ENCODE data around the gene NRXN3.
A peak's percentile ranks its signal among the peaks of the same experiment; 100 is the strongest.

The NRXN3 gene

GRCh38 chr14:78989221-78989620 lies 819.0 kb downstream of the NRXN3 start:
- POLR2A ChIA-PET: no interaction called here
- no peak for DNase-seq (ENCODE audit: extremely low spot score)
- TF ChIP-seq, protein P1, sequence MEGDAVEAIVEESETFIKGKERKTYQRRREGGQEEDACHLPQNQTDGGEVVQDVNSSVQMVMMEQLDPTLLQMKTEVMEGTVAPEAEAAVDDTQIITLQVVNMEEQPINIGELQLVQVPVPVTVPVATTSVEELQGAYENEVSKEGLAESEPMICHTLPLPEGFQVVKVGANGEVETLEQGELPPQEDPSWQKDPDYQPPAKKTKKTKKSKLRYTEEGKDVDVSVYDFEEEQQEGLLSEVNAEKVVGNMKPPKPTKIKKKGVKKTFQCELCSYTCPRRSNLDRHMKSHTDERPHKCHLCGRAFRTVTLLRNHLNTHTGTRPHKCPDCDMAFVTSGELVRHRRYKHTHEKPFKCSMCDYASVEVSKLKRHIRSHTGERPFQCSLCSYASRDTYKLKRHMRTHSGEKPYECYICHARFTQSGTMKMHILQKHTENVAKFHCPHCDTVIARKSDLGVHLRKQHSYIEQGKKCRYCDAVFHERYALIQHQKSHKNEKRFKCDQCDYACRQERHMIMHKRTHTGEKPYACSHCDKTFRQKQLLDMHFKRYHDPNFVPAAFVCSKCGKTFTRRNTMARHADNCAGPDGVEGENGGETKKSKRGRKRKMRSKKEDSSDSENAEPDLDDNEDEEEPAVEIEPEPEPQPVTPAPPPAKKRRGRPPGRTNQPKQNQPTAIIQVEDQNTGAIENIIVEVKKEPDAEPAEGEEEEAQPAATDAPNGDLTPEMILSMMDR (IDR thresholded peaks at IDR 0.05; ENCODE audit: control extremely low read depth, extremely low read depth, low read depth, missing control alignments): no peak
- CTCF ChIA-PET: no interaction called here

- ChIA-PET POLR2A (no interaction called here), CTCF (no interaction called here)
- TF ChIP-seq, protein P1 (IDR thresholded peaks at IDR 0.05; ENCODE audit: control extremely low read depth, extremely low read depth, low read depth, missing control alignments): no peak
- no peak for DNase-seq (ENCODE audit: extremely low spot score)
Observed at GRCh38 chr14:78992867-78993266, 822.7 kb downstream of the NRXN3 start.

DNA sequence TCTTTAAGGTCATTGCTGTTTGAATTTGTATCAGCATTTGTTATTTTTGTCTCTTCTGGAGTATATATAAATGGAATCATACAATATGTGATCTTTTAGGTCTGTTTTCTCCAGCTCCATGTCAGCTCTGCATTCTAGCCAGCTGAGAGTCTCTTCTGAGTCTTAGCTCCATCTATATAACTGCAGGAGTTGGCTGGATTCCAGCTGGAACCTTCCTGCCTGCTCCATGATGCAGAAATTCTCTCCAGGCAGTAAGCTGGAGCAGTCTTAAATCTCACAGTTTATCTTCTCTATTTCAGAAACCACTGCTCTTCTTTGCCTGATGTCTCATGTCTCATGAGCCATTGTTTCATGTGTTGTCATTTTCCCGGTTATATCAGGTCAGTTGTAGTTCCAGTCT lies 827.6 kb downstream of the NRXN3 start:
- TF ChIP-seq, protein P1 (IDR thresholded peaks at IDR 0.05; ENCODE audit: control extremely low read depth, extremely low read depth, low read depth, missing control alignments): no peak
- CTCF ChIA-PET: interaction anchor here (1.5 kb wide), 1 partner anchor 10 kb away, joined by 4 read pairs; no protein-coding TSS in a partner anchor
- DNase-seq (ENCODE audit: extremely low spot score): no peak
- POLR2A ChIA-PET: no interaction called here

GRCh38 chr14:79009286-79009685 lies 839.1 kb downstream of the NRXN3 start:
- POLR2A ChIA-PET: no interaction called here
- CTCF ChIA-PET: interaction anchor here (1.0 kb wide), 1 partner anchor 49 kb away, joined by 3 read pairs; no protein-coding TSS in a partner anchor
- TF ChIP-seq, protein P1 (IDR thresholded peaks at IDR 0.05; ENCODE audit: control extremely low read depth, extremely low read depth, low read depth, missing control alignments): no peak
- DNase-seq (ENCODE audit: extremely low spot score): no peak

DNA sequence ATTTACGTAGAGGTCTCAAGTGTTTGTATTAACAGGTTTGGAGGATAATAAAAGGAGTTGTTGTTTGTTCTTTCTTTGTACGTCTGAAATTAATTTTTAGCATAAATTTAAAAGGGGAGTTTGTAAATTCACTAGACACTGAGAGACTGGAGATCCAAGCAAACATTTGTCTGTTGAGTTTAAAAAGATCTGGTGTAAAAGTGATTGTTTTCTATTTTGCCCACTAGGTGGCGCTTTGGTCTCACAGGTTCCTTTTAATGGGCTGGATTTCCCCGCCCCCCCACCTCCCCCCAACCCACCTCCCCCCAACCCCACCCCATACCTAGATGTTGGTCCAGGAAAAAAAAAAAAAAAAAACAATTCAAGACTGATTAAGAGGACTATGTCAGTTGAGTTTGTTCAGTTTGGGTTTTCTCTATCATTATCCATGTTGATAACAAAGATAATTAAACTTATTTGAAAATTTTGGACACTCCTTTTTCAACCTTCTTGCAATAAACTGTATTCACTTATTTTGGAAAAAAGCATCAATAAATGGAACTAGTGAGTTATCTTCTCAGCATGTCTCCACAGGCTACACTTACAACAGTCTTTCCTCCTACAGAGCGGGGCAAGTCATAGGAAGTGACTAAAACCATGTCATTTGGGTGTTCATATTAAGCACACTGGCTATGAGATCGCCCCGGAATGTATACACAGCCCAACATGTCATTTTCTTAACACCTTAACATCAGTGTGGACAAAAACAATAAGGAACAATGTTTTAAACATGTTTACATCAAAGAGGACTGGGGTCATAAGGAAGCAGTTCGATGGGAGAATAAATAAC lies 841.1 kb downstream of the NRXN3 start:
- CTCF ChIA-PET: no interaction called here
- TF ChIP-seq, protein P1 (IDR thresholded peaks at IDR 0.05; ENCODE audit: control extremely low read depth, extremely low read depth, low read depth, missing control alignments): peak; percentile 33
- POLR2A ChIA-PET: no interaction called here
- peak; percentile 20 for DNase-seq (ENCODE audit: extremely low spot score)

- CTCF ChIA-PET: interaction anchor here (1.5 kb wide), 1 partner anchor 13 kb away, joined by 5 read pairs; no protein-coding TSS in a partner anchor
- no peak for DNase-seq (ENCODE audit: extremely low spot score)
- POLR2A ChIA-PET: no interaction called here
- TF ChIP-seq, protein P1 (IDR thresholded peaks at IDR 0.05; ENCODE audit: control extremely low read depth, extremely low read depth, low read depth, missing control alignments): no peak
Observed at GRCh38 chr14:79011920-79012204, 841.7 kb downstream of the NRXN3 start.
